ENCODE results near the gene NUDCD3. TPM values are rescaled to one million over a fixed set of nuclear protein-coding genes. Genes with fewer than 3 reads are reported as not detected.

Gene NUDCD3
- total RNA-seq, 1 experiment from 2014 or later, result 68.1 TPM

GRCh38 chr7:44498230-44498954, 7.9 kb upstream of the NUDCD3 start:
- Histone ChIP-seq H3K36me3 (replicated peaks; ENCODE audit: control insufficient read depth, insufficient read depth, low read length) (no peaks in the 10 kb centered on the region), H3K27me3 (ENCODE audit: control insufficient read depth, insufficient read depth, low read length) (no peaks in the 10 kb centered on the region), H3K4me3 (ENCODE audit: insufficient read depth, low read depth, low read length) (no peak overlapping the region)
- DNase-seq, result no peak

- Histone ChIP-seq H3K36me3 (replicated peaks; ENCODE audit: control insufficient read depth, insufficient read depth, low read length) (no peaks in the 10 kb centered on the region), H3K4me3 (ENCODE audit: insufficient read depth, low read depth, low read length) (no peak overlapping the region), H3K27me3 (ENCODE audit: control insufficient read depth, insufficient read depth, low read length) (no peaks in the 10 kb centered on the region)
- no peak for DNase-seq
These were observed 6.9 kb upstream of the NUDCD3 start for GRCh38 chr7:44497155-44498027.

GRCh38 chr7:44496385-44496784, 5.9 kb upstream of the NUDCD3 start:
- H3K4me3 ChIP-seq (ENCODE audit: insufficient read depth, low read depth, low read length), result no peak overlapping the region
- no peak for DNase-seq
- no peaks in the 10 kb centered on the region for H3K27me3 ChIP-seq (ENCODE audit: control insufficient read depth, insufficient read depth, low read length)
- no peaks in the 10 kb centered on the region for H3K36me3 ChIP-seq (replicated peaks; ENCODE audit: control insufficient read depth, insufficient read depth, low read length)

GRCh38 chr7:44494960-44495359, 4.5 kb upstream of the NUDCD3 start:
- DNase-seq, result no peak
- Histone ChIP-seq H3K4me3 (ENCODE audit: insufficient read depth, low read depth, low read length) (no peak overlapping the region), H3K36me3 (replicated peaks; ENCODE audit: control insufficient read depth, insufficient read depth, low read length) (no peaks in the 10 kb centered on the region), H3K27me3 (ENCODE audit: control insufficient read depth, insufficient read depth, low read length) (no peaks in the 10 kb centered on the region)

- Histone ChIP-seq H3K27me3 (ENCODE audit: control insufficient read depth, insufficient read depth, low read length) (no peaks in the 10 kb centered on the region), H3K4me3 (ENCODE audit: insufficient read depth, low read depth, low read length) (peak overlapping the region; percentile 96), H3K36me3 (replicated peaks; ENCODE audit: control insufficient read depth, insufficient read depth, low read length) (no peaks in the 10 kb centered on the region)
- DNase-seq, result no peak
These were observed 771 bp upstream of the NUDCD3 start for GRCh38 chr7:44491229-44491628.

- no peak for DNase-seq
- Histone ChIP-seq H3K36me3 (replicated peaks; ENCODE audit: control insufficient read depth, insufficient read depth, low read length) (peaks cover under 1% of the 10 kb centered on the region; the same call in 1 of the 2 replicates), H3K4me3 (ENCODE audit: insufficient read depth, low read depth, low read length) (peak overlapping the region; percentile 96), H3K27me3 (ENCODE audit: control insufficient read depth, insufficient read depth, low read length) (no peaks in the 10 kb centered on the region)
These were observed 505 bp downstream of the NUDCD3 start for GRCh38 chr7:44489955-44490350.

GRCh38 chr7:44488955-44489354, 1.5 kb downstream of the NUDCD3 start:
- no peaks in the 10 kb centered on the region for H3K27me3 ChIP-seq (ENCODE audit: control insufficient read depth, insufficient read depth, low read length)
- DNase-seq, result no peak
- H3K4me3 ChIP-seq (ENCODE audit: insufficient read depth, low read depth, low read length), result no peak overlapping the region
- peaks cover 7% of the 10 kb centered on the region for H3K36me3 ChIP-seq (replicated peaks; ENCODE audit: control insufficient read depth, insufficient read depth, low read length)

GRCh38 chr7:44486693-44487092, 3.8 kb downstream of the NUDCD3 start:
- Histone ChIP-seq H3K27me3 (ENCODE audit: control insufficient read depth, insufficient read depth, low read length) (no peaks in the 10 kb centered on the region), H3K36me3 (replicated peaks; ENCODE audit: control insufficient read depth, insufficient read depth, low read length) (peaks cover 11% of the 10 kb centered on the region), H3K4me3 (ENCODE audit: insufficient read depth, low read depth, low read length) (no peak overlapping the region)
- DNase-seq, result peak; percentile 15

- DNase-seq, result no peak
- Histone ChIP-seq H3K27me3 (ENCODE audit: control insufficient read depth, insufficient read depth, low read length) (no peaks in the 10 kb centered on the region), H3K4me3 (ENCODE audit: insufficient read depth, low read depth, low read length) (no peak overlapping the region), H3K36me3 (replicated peaks; ENCODE audit: control insufficient read depth, insufficient read depth, low read length) (peaks cover 14% of the 10 kb centered on the region)
These were observed 4.5 kb downstream of the NUDCD3 start for GRCh38 chr7:44486001-44486400.

- DNase-seq, result no peak
- H3K36me3 ChIP-seq (replicated peaks; ENCODE audit: control insufficient read depth, insufficient read depth, low read length), result peaks cover 17% of the 10 kb centered on the region
- no peaks in the 10 kb centered on the region for H3K27me3 ChIP-seq (ENCODE audit: control insufficient read depth, insufficient read depth, low read length)
- no peak overlapping the region for H3K4me3 ChIP-seq (ENCODE audit: insufficient read depth, low read depth, low read length)
These were observed 5.8 kb downstream of the NUDCD3 start for GRCh38 chr7:44484482-44485313.

GRCh38 chr7:44482502-44483485, 7.7 kb downstream of the NUDCD3 start:
- H3K27me3 ChIP-seq (ENCODE audit: control insufficient read depth, insufficient read depth, low read length), result no peaks in the 10 kb centered on the region
- DNase-seq, result no peak
- H3K4me3 ChIP-seq (ENCODE audit: insufficient read depth, low read depth, low read length), result no peak overlapping the region
- peaks cover 17% of the 10 kb centered on the region for H3K36me3 ChIP-seq (replicated peaks; ENCODE audit: control insufficient read depth, insufficient read depth, low read length)

- no peak for DNase-seq
- Histone ChIP-seq H3K36me3 (replicated peaks; ENCODE audit: control insufficient read depth, insufficient read depth, low read length) (peaks cover 17% of the 10 kb centered on the region), H3K27me3 (ENCODE audit: control insufficient read depth, insufficient read depth, low read length) (no peaks in the 10 kb centered on the region), H3K4me3 (ENCODE audit: insufficient read depth, low read depth, low read length) (no peak overlapping the region)
These were observed 12.5 kb downstream of the NUDCD3 start for GRCh38 chr7:44477938-44478337.

- H3K27me3 ChIP-seq (ENCODE audit: control insufficient read depth, insufficient read depth, low read length), result no peaks in the 10 kb centered on the region
- DNase-seq, result peak; percentile 73
- H3K4me3 ChIP-seq (ENCODE audit: insufficient read depth, low read depth, low read length), result no peak overlapping the region
- peaks cover 16% of the 10 kb centered on the region for H3K36me3 ChIP-seq (replicated peaks; ENCODE audit: control insufficient read depth, insufficient read depth, low read length)
These were observed 13.2 kb downstream of the NUDCD3 start for GRCh38 chr7:44477063-44477830.
